Measurements from ENCODE around the gene EXOC1. TPM values are rescaled to one million over a fixed set of nuclear protein-coding genes. Genes with fewer than 3 reads are reported as not detected.

The EXOC1 gene
- total and polyA plus RNA-seq, 12 donors: 13.1 to 26.3 (median 21.5) TPM

DNA sequence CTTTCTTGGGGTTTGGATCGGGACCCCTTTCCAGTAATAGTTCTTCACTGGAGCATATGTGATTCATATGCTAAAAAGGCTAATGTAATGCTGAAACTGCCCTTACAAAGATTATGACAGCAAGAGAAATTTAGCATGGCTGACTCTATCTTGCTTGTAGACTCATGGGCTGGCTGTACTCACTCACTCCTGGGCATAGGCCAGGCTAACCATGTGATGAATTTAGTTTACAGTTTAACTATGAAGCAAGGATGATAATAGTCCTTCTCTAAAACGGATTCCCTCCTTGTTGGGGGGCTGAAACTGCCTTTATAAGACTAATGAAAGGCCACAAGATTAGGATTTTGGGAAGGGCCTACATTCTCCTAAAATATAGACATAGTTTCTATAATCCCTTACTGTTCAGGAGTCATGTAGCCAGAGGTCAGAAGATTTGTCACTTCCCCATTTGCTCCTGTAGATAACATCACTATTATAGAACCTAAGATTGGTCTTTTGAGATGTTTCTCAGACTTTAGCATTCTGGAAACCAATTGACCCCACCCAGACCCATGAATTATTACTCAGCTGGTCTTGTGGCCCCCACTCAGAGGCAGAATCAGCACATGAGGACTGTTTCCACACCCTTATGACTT, 74.5 kb downstream of the EXOC1 start:
- no peak for ATAC-seq
- H3K27me3 ChIP-seq: no peaks in the 10 kb centered on the region
- no peaks in the 10 kb centered on the region for H3K36me3 ChIP-seq
- DNase-seq: no peak
- no peak overlapping the region for H3K27ac ChIP-seq
- TF ChIP-seq, protein P1, sequence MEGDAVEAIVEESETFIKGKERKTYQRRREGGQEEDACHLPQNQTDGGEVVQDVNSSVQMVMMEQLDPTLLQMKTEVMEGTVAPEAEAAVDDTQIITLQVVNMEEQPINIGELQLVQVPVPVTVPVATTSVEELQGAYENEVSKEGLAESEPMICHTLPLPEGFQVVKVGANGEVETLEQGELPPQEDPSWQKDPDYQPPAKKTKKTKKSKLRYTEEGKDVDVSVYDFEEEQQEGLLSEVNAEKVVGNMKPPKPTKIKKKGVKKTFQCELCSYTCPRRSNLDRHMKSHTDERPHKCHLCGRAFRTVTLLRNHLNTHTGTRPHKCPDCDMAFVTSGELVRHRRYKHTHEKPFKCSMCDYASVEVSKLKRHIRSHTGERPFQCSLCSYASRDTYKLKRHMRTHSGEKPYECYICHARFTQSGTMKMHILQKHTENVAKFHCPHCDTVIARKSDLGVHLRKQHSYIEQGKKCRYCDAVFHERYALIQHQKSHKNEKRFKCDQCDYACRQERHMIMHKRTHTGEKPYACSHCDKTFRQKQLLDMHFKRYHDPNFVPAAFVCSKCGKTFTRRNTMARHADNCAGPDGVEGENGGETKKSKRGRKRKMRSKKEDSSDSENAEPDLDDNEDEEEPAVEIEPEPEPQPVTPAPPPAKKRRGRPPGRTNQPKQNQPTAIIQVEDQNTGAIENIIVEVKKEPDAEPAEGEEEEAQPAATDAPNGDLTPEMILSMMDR (IDR thresholded peaks at IDR 0.05): no peak
- WGBS, 2 donors: 90 to 93% methylated on average over 2 of the region's 2 CpGs
- intact Hi-C loops (cut with DNase I): no loop called here
- H3K4me3 ChIP-seq: no peak overlapping the region
- H3K4me1 ChIP-seq: peaks cover 0 to 8% (median 0%) of the 10 kb centered on the region in 9 donors
- peaks cover 0 to 31% (median 3%) of the 10 kb centered on the region in 11 donors for H3K9me3 ChIP-seq

DNA sequence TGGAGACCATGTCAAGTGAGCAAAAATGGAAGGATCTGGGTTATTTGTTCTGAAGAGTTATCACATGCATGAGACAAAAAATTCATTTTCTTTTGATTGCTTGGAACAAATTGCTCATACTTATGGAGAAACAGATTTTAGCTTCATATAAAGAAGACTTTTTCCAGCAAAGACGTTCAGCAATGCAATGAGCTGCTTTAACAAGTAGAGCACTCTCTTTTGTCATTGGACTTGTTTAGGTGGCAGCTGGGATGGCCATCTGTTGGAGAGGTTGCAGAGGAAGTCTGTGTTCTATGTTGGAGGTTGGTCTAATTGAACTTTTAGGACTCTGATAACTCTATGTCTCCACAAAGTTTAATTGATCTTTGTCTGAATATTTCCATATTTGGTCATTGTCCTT, 75.4 kb downstream of the EXOC1 start:
- Histone ChIP-seq H3K27me3 (no peaks in the 10 kb centered on the region), H3K4me3 (no peak overlapping the region), H3K9me3 (peaks cover 0 to 40% (median 3%) of the 10 kb centered on the region in 11 donors), H3K36me3 (no peaks in the 10 kb centered on the region), H3K27ac (no peak overlapping the region), H3K4me1 (peaks cover 0 to 8% (median 0%) of the 10 kb centered on the region in 9 donors)
- TF ChIP-seq, protein P1 (IDR thresholded peaks at IDR 0.05): no peak
- DNase-seq (no peak), ATAC-seq (no peak)
- WGBS, 2 donors: 65 to 70% methylated on average over 1 of the region's 1 CpG
- intact Hi-C loops (cut with DNase I): no loop called here

DNA sequence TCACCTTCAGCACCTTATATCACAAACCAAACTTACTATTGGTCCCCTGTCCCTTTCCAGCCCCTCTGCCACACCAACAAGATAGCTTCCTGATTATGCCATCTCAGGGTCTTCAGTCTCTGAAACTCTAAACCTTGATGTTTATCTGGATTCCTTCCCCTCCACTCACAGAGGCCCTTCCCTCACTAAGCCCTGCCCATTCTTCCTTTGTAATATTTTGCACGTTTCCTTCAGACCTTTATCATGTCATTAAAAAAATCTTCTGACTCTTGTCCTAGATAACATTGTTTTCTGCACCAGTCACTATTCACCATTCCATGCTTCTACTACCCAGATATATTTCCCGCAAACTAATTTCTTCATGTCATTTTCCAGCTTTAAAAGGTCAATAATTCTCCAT, 77.6 kb downstream of the EXOC1 start:
- no peaks in the 10 kb centered on the region for H3K36me3 ChIP-seq
- H3K4me3 ChIP-seq: no peak overlapping the region
- DNase-seq: no peak
- TF ChIP-seq, protein P1 (IDR thresholded peaks at IDR 0.05): no peak
- H3K4me1 ChIP-seq: peaks cover 0 to 8% (median 0%) of the 10 kb centered on the region in 9 donors
- no peak overlapping the region for H3K27ac ChIP-seq
- intact Hi-C loops (cut with DNase I): no loop called here
- no peak for ATAC-seq
- no peaks in the 10 kb centered on the region for H3K27me3 ChIP-seq
- WGBS, 2 donors: 69 to 71% methylated on average over 2 of the region's 2 CpGs
- H3K9me3 ChIP-seq: peaks cover 0 to 62% (median 19%) of the 10 kb centered on the region in 11 donors

DNA sequence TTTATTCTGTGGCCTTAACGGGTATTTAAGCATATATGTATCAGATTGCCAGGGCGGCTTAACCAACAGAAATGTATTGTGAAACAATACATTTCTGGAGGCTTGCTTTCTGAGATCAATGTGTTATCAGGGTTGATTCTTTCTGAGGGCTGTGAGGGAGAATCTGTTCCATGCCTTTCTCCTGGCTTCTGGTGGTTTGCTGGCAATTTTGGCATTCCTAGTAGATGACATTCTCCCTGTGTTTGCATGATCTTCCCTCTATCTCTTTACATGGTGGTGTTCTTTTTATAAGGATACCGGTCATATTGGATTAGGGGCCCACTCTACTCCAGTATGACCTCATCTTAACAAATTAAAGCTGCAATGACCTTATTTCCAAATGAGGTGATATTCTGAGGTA, 78.4 kb downstream of the EXOC1 start:
- peaks cover 0 to 70% (median 27%) of the 10 kb centered on the region in 11 donors for H3K9me3 ChIP-seq

More for the DNA sequence above, 78.4 kb downstream of the EXOC1 start:
- Histone ChIP-seq H3K27ac (no peak overlapping the region), H3K4me3 (no peak overlapping the region), H3K4me1 (peaks cover 0 to 8% (median 0%) of the 10 kb centered on the region in 9 donors), H3K36me3 (peaks cover 0 to 7% (median 0%) of the 10 kb centered on the region in 9 donors), H3K27me3 (no peaks in the 10 kb centered on the region)
- DNase-seq: no peak
- 77 to 84% methylated on average over 3 of the region's 3 CpGs for WGBS, 2 donors
- intact Hi-C loops (cut with DNase I): no loop called here
- no peak for ATAC-seq
- TF ChIP-seq, protein P1 (IDR thresholded peaks at IDR 0.05): no peak

Measured in heart right ventricle (tissue), 16 donors.